IMR-90 (cell line): Measurements from ENCODE around the gene MAP7.
"Not testable (repeated sequence)": the region's sequence is repeated elsewhere in the genome, so short reads cannot be mapped to it uniquely, and the experiment has no call there.

Experiments
- BHLHE40 ChIP-seq: fragments of 150-350 bp; IDR thresholded peaks from 2 replicates; pipeline ENCODE4 v1.6.1; 2016; ENCODE audit warnings: mild to moderate bottlenecking, low read depth, low read length
- CEBPB ChIP-seq: IDR thresholded peaks from 2 replicates; pipeline ENCODE4 v1.6.1; 2012; ENCODE audit warnings: low read depth, low read length, improper control_type of control experiment
- CHD1 ChIP-seq: IDR thresholded peaks from 2 replicates; pipeline ENCODE4 v1.6.1; 2012; ENCODE audit warnings: low read depth, low read length, improper control_type of control experiment
- ELK1 ChIP-seq: fragments of 150-350 bp; IDR thresholded peaks from 2 replicates; pipeline ENCODE4 v1.6.1; 2016; ENCODE audit warnings: low read depth, mild to moderate bottlenecking, low read length, moderate library complexity, borderline replicate concordance
- FOS ChIP-seq: fragments of 150-350 bp; IDR thresholded peaks from 2 replicates; pipeline ENCODE4 v1.6.1; 2016; ENCODE audit warnings: low read depth, low read length
- MAFK ChIP-seq: IDR thresholded peaks from 2 replicates; pipeline ENCODE4 v1.6.1; 2012; ENCODE audit warnings: low read depth, low read length, improper control_type of control experiment
- NFE2L2 ChIP-seq: fragments of 150-350 bp; IDR thresholded peaks from 2 replicates; pipeline ENCODE4 v1.6.1; 2016; ENCODE audit warnings: low read depth, mild to moderate bottlenecking, low read length
- POLR2A ChIP-seq: IDR thresholded peaks from 2 replicates; pipeline ENCODE4 v1.6.1; 2012; ENCODE audit warnings: mild to moderate bottlenecking, low read depth, low read length
- RAD21 ChIP-seq: IDR thresholded peaks from 2 replicates; pipeline ENCODE4 v1.6.1; 2012; ENCODE audit warnings: low read length, improper control_type of control experiment
- RFX5 ChIP-seq: IDR thresholded peaks from 2 replicates; pipeline ENCODE4 v1.8.0; 2012; ENCODE audit warnings: low read depth, mild to moderate bottlenecking, low read length, moderate library complexity
- SMC3 ChIP-seq: fragments of 150-350 bp; IDR thresholded peaks from 2 replicates; pipeline ENCODE4 v1.6.1; 2016; ENCODE audit warnings: low read depth, mild to moderate bottlenecking, antibody characterized with exemption, low read length, moderate library complexity
- TF ChIP-seq, protein P1 (sequence below): fragments of 150-350 bp; IDR thresholded peaks from 2 replicates; pipeline ENCODE4 v1.6.1; 2017; ENCODE audit warnings: mild to moderate bottlenecking, antibody characterized with exemption, low read length, low read depth
- TF ChIP-seq, protein P2 (sequence below): conservative IDR thresholded peaks from 2 replicates; pipeline ENCODE4 v1.5.1; 2012; ENCODE audit warnings: mild to moderate bottlenecking, low read depth, low read length, improper control_type of control experiment

DNA sequence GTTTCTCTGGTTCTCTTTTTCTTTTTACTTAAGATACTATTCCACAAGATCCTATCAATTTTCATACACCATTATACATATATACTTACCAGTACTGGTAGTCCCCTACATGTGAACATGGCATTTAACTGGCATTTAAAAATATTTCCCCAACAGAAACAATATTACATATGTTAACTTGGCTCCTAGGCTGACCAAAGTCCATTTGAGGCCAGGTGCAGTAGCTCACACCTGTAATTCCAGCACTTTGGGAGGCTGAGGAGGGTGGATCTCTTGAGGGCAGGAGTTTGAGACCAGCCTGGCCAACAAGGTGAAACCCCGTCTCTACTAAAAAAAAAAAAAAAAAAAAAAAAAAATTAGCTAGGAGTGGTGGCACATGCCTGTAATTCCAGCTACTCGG lies 53.8 kb downstream of the MAP7 start:
- TF ChIP-seq POLR2A, FOS, RFX5, CEBPB, MAFK, RAD21, NFE2L2, ELK1, BHLHE40, CHD1, SMC3: not testable (repeated sequence)
- TF ChIP-seq, protein P1, sequence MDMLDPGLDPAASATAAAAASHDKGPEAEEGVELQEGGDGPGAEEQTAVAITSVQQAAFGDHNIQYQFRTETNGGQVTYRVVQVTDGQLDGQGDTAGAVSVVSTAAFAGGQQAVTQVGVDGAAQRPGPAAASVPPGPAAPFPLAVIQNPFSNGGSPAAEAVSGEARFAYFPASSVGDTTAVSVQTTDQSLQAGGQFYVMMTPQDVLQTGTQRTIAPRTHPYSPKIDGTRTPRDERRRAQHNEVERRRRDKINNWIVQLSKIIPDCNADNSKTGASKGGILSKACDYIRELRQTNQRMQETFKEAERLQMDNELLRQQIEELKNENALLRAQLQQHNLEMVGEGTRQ, result not testable (repeated sequence)
- TF ChIP-seq, protein P2, sequence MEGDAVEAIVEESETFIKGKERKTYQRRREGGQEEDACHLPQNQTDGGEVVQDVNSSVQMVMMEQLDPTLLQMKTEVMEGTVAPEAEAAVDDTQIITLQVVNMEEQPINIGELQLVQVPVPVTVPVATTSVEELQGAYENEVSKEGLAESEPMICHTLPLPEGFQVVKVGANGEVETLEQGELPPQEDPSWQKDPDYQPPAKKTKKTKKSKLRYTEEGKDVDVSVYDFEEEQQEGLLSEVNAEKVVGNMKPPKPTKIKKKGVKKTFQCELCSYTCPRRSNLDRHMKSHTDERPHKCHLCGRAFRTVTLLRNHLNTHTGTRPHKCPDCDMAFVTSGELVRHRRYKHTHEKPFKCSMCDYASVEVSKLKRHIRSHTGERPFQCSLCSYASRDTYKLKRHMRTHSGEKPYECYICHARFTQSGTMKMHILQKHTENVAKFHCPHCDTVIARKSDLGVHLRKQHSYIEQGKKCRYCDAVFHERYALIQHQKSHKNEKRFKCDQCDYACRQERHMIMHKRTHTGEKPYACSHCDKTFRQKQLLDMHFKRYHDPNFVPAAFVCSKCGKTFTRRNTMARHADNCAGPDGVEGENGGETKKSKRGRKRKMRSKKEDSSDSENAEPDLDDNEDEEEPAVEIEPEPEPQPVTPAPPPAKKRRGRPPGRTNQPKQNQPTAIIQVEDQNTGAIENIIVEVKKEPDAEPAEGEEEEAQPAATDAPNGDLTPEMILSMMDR, result not testable (repeated sequence)
